ENCODE results near the gene NRIP3.

- TF ChIP-seq CTCF (IDR thresholded peaks at IDR 0.05 in 2 of 3, conservative IDR thresholded peaks at IDR 0.05 in 1 of 3; ENCODE audit: insufficient read depth in 2 of 3, low read depth in 1 of 3, low read length in 3 of 3) (no peak), CXXC5 (CRISPR knock-in tag; IDR thresholded peaks at IDR 0.05) (peak; percentile 92), NFE2L1 (tag; IDR thresholded peaks at IDR 0.05; ENCODE audit: borderline replicate concordance, low read depth) (no peak), TCF7 (IDR thresholded peaks at IDR 0.05; ENCODE audit: borderline replicate concordance) (0 out of 2 replicates have a peak, but pooled peaks have one; percentile 53)
Measured at GRCh38 chr11:8964324-8965320, 39.2 kb downstream of the NRIP3 start, which contains the start of gene TMEM9B.

All from K562 (cell line).